HepG2 (cell line): ENCODE data around the gene TRMU. TPM values are rescaled to one million over a fixed set of nuclear protein-coding genes. Genes with fewer than 3 reads are reported as not detected.

Experiments
- ATAC-seq: fragments of 200-7000 bp; cut with Tn5 transposase; 3 replicates; pipeline ENCODE4 v1.9.1; 2020; ENCODE audit warnings: mild to moderate bottlenecking, moderate library complexity
- BruUV-seq: library from RNA; stranded (reverse); fragments of 400-500 nt; replicated peaks from 2 replicates; lab custom pipeline; 2021; lab: Mats Ljungman, UMichigan
- CTCF ChIA-PET: fragments of 300-600 bp; formaldehyde crosslinking; extraction: SDS; loops from one replicate; lab custom pipeline; 2021; ENCODE audit warnings: low total read pairs, inconsistent platforms, low intra/inter-chr PET ratio; lab: Yijun Ruan, JAX
- POLR2A ChIA-PET: fragments of 350-600 bp; sonication (Branson Sonifier 250); formaldehyde crosslinking; loops from one replicate; lab custom pipeline; 2020; ENCODE audit warnings: antibody characterized with exemption, inconsistent platforms; lab: Yijun Ruan, JAX
- DNase-seq: peaks from one replicate; pipeline ENCODE4 v3.0.0-alpha.2; 2015; ENCODE audit warnings: low spot score
- FAIRE-seq: peaks from 3 replicates; lab custom pipeline; 2011; peaks lifted over from hg19 to GRCh38; lab: Jason Lieb, UNC
- H2AFZ ChIP-seq: one replicate; pipeline ENCODE4 v1.6.1; 2011; ENCODE audit warnings: low read length, inconsistent platforms
- H3K27ac ChIP-seq: fragments of 300-600 bp; 3 replicates; pipeline ENCODE4 v1.8.0; 2011; ENCODE audit warnings: mixed run types, mild to moderate bottlenecking, mixed read lengths, low read length, inconsistent platforms; ENCODE audit not compliant: insufficient read depth; ENCODE audit errors: extremely low read length
- H3K27me3 ChIP-seq, 2 experiments: fragments of 200-600 bp in 1 of 2; 2 replicates in 1 of 2; 3 replicates in 1 of 2; pipeline versions ENCODE4 v1.6.0 to v1.8.0; 2011; ENCODE audit warnings: low read length in 2 of 2, mild to moderate bottlenecking in 2 of 2, moderate library complexity in 2 of 2, inconsistent platforms in 1 of 2; ENCODE audit not compliant: insufficient read depth in 2 of 2, control insufficient read depth in 1 of 2
- H3K36me3 ChIP-seq, 2 experiments: fragments of 200-600 bp in 1 of 2; replicated peaks in 1 of 2; 2 replicates in 1 of 2; 3 replicates in 1 of 2; pipeline versions ENCODE4 v1.5.1 to v1.8.0; 2011; ENCODE audit warnings: low read length in 2 of 2, inconsistent platforms in 1 of 2; ENCODE audit not compliant: insufficient read depth in 2 of 2, control insufficient read depth in 1 of 2
- H3K4me1 ChIP-seq: 2 replicates; pipeline ENCODE4 v1.5.1; 2012; ENCODE audit warnings: low read length, inconsistent platforms; ENCODE audit not compliant: insufficient read depth
- H3K4me2 ChIP-seq: 2 replicates; pipeline ENCODE4 v1.6.0; 2011; ENCODE audit warnings: low read depth, low read length, inconsistent platforms
- H3K4me3 ChIP-seq, 3 experiments: fragments of 200-600 bp in 1 of 3; sonication (generic), shearing (Covaris generic) in 1 of 3; replicated peaks in 1 of 3; 2 replicates each; pipeline ENCODE4 v1.5.1; 2011 to 2016; ENCODE audit warnings: low read length in 3 of 3, inconsistent platforms in 2 of 3, low read depth in 2 of 3, mild to moderate bottlenecking in 2 of 3, control low read depth in 1 of 3, mixed read lengths in 1 of 3; ENCODE audit not compliant: insufficient read depth in 1 of 3
- H3K79me2 ChIP-seq: one replicate; pipeline ENCODE4 v1.6.1; 2011; ENCODE audit warnings: low read length, inconsistent platforms; ENCODE audit not compliant: insufficient read depth
- H3K9ac ChIP-seq: 2 replicates; pipeline ENCODE4 v1.6.0; 2011; ENCODE audit warnings: mild to moderate bottlenecking, low read depth, low read length, inconsistent platforms; ENCODE audit not compliant: insufficient read depth
- H3K9me3 ChIP-seq: 2 replicates; pipeline ENCODE4 v1.5.1; 2012; ENCODE audit warnings: mild to moderate bottlenecking, low read length
- H4K20me1 ChIP-seq: 2 replicates; pipeline ENCODE4 v1.6.0; 2011; ENCODE audit warnings: inconsistent platforms, mild to moderate bottlenecking, low read length, moderate library complexity; ENCODE audit not compliant: insufficient read depth
- FOXK2 ChIP-seq: fragments of 450-650 bp; IDR thresholded peaks from 2 replicates; pipeline ENCODE4 v1.6.1; 2016
- HNF1A ChIP-seq, 2 experiments: sonication (generic) in 1 of 2; formaldehyde crosslinking in 1 of 2; IDR thresholded peaks; 2 replicates each; pipeline versions ENCODE4 v1.4.0 to v1.6.1; 2016 to 2020; ENCODE audit warnings: borderline replicate concordance in 1 of 2, low read depth in 1 of 2, mild to moderate bottlenecking in 1 of 2, missing genetic modification reagents in 1 of 2
- MLXIP ChIP-seq: sonication (generic); formaldehyde crosslinking; IDR thresholded peaks from 2 replicates; pipeline ENCODE4 v1.9.0; 2021; ENCODE audit warnings: missing genetic modification reagents, borderline replicate concordance
- NCOA5 ChIP-seq: sonication (generic); formaldehyde crosslinking; IDR thresholded peaks from 2 replicates; pipeline ENCODE4 v1.4.0; 2020; ENCODE audit warnings: missing genetic modification reagents
- ZNF263 ChIP-seq: sonication (generic); formaldehyde crosslinking; IDR thresholded peaks from 2 replicates; pipeline ENCODE4 v1.4.0; 2020; ENCODE audit warnings: missing genetic modification reagents
- ZNF354B ChIP-seq: sonication (generic); formaldehyde crosslinking; IDR thresholded peaks from 2 replicates; pipeline ENCODE4 v1.8.0; 2022; ENCODE audit warnings: mild to moderate bottlenecking, missing genetic modification reagents
- ZNF766 ChIP-seq: sonication (generic); formaldehyde crosslinking; IDR thresholded peaks from 2 replicates; pipeline ENCODE4 v1.5.0; 2020; ENCODE audit warnings: missing genetic modification reagents, borderline replicate concordance
- ZSCAN21 ChIP-seq: sonication (generic); formaldehyde crosslinking; IDR thresholded peaks from 2 replicates; pipeline ENCODE4 v1.8.0; 2022; ENCODE audit warnings: mild to moderate bottlenecking, missing genetic modification reagents, moderate library complexity, borderline replicate concordance
- WGBS: methylation state at CpG from one replicate; pipeline ENCODE4 v1.1.6; 2017; ENCODE audit warnings: low lambda C conversion rate; 5-methylcytosine and 5-hydroxymethylcytosine counted together
- in situ Hi-C: cut with HindIII; loops from 2 replicates; pipeline ENCODE4 v1.10.0; 2017; ENCODE audit warnings: low pct_unique_long_range_greater_than_20kb; ENCODE audit not compliant: extremely low pct_ligation_motif_present
- intact Hi-C: fragments of 100-400 bp; cut with micrococcal nuclease; formaldehyde crosslinking; loops from one replicate; pipeline ENCODE4 v1.10.0; 2022; ENCODE audit not compliant: unreplicated experiment
- polyA plus RNA-seq, 8 experiments: library from polyadenylated mRNA; depleted of rRNA in 3 of 8; stranded (reverse) in 7 of 8; unstranded in 1 of 8; fragments of >200 nt; fragmentation: Illumina TruSeq in 4 of 8; extraction: Trizol in 4 of 8; gene quantifications; 2 replicates each; pipeline versions ENCODE4 v1.2.1 to v1.2.3, GENCODE V29; 2011 to 2016; ENCODE audit warnings: low read depth in 4 of 8, missing spikeins in 1 of 8, mixed read lengths in 1 of 8; ENCODE audit not compliant: insufficient read depth in 1 of 8
- total RNA-seq, 5 experiments: library from RNA; depleted of rRNA; stranded (reverse); fragments of >200 nt; fragmentation: Illumina TruSeq; extraction: Trizol; gene quantifications; 2 replicates each; pipeline ENCODE4 v1.2.3, GENCODE V29; 2016; ENCODE audit warnings: low read depth in 1 of 5

Gene TRMU
- total and polyA plus RNA-seq, 2 of the 13 experiments (the other 11 are each of a cell fraction or from before 2014, with no cell fraction given), result 31.0 to 50.2 TPM

GRCh38 chr22:46372686-46373085 is 37.2 kb downstream of the TRMU start:
- Histone ChIP-seq H3K79me2 (no peaks in the 10 kb centered on the region), H3K36me3 (no peaks in the 10 kb centered on the region), H3K27ac (no peak overlapping the region), H3K4me3 (no peak overlapping the region), H3K4me2 (no peak overlapping the region), H3K27me3 (no peaks in the 10 kb centered on the region), H3K4me1 (peaks cover 49% of the 10 kb centered on the region), H4K20me1 (no peaks in the 10 kb centered on the region), H2AFZ (no peak overlapping the region), H3K9ac (no peak overlapping the region), H3K9me3 (0 out of 2 replicates have a peak, but pooled peaks cover 5% of the 10 kb centered on the region)
- intact Hi-C loops, result no loop called here
- BruUV-seq, result no TSS peak
- ATAC-seq (no peak), FAIRE-seq (no peak), DNase-seq (no peak)
- CTCF ChIA-PET, result no interaction called here
- WGBS, result 97% methylated on average over 17 of the region's 18 CpGs
- in situ Hi-C loops, result no loop called here
- no peak for TF ChIP-seq FOXK2
- TF ChIP-seq ZNF263 (CRISPR knock-in tag), result no peak
- POLR2A ChIA-PET, result no interaction called here

GRCh38 chr22:46373159-46373558 is 37.6 kb downstream of the TRMU start:
- in situ Hi-C loops, result no loop called here
- Histone ChIP-seq H3K79me2 (no peaks in the 10 kb centered on the region), H3K36me3 (no peaks in the 10 kb centered on the region), H3K27me3 (no peaks in the 10 kb centered on the region), H3K27ac (no peak overlapping the region), H4K20me1 (no peaks in the 10 kb centered on the region), H3K4me3 (no peak overlapping the region), H3K9ac (no peak overlapping the region), H3K4me1 (peaks cover 47% of the 10 kb centered on the region), H2AFZ (no peak overlapping the region), H3K4me2 (no peak overlapping the region), H3K9me3 (0 out of 2 replicates have a peak, but pooled peaks cover 5% of the 10 kb centered on the region)
- no peak for DNase-seq
- no TSS peak for BruUV-seq
- FAIRE-seq, result no peak
- 92% methylated on average over 4 of the region's 8 CpGs for WGBS
- intact Hi-C loops, result no loop called here
- ChIA-PET CTCF (no interaction called here), POLR2A (no interaction called here)
- TF ChIP-seq ZSCAN21 (CRISPR knock-in tag) (no peak), ZNF766 (no peak), NCOA5 (CRISPR knock-in tag) (no peak), ZNF354B (CRISPR knock-in tag) (no peak), MLXIP (CRISPR knock-in tag) (no peak), HNF1A (IDR thresholded peaks at IDR 0.05; ENCODE audit: low read depth) (no peak), HNF1A (CRISPR knock-in tag; IDR thresholded peaks at IDR 0.05; ENCODE audit: borderline replicate concordance) (no peak)
- ATAC-seq, result no peak
